HepG2 (cell line): Measurements from ENCODE around the gene MDFIC. TPM values are rescaled to one million over a fixed set of nuclear protein-coding genes. Genes with fewer than 3 reads are reported as not detected.

Experiments
- ATAC-seq: fragments of 200-7000 bp; cut with Tn5 transposase; 3 replicates; pipeline ENCODE4 v1.9.1; 2020; ENCODE audit warnings: mild to moderate bottlenecking, moderate library complexity
- BruUV-seq: library from RNA; stranded (reverse); fragments of 400-500 nt; replicated peaks from 2 replicates; lab custom pipeline; 2021; lab: Mats Ljungman, UMichigan
- CTCF ChIA-PET: fragments of 300-600 bp; formaldehyde crosslinking; extraction: SDS; loops from one replicate; lab custom pipeline; 2021; ENCODE audit warnings: low total read pairs, inconsistent platforms, low intra/inter-chr PET ratio; lab: Yijun Ruan, JAX
- POLR2A ChIA-PET: fragments of 350-600 bp; sonication (Branson Sonifier 250); formaldehyde crosslinking; loops from one replicate; lab custom pipeline; 2020; ENCODE audit warnings: antibody characterized with exemption, inconsistent platforms; lab: Yijun Ruan, JAX
- DNase-seq: peaks from one replicate; pipeline ENCODE4 v3.0.0-alpha.2; 2015; ENCODE audit warnings: low spot score
- FAIRE-seq: peaks from 3 replicates; lab custom pipeline; 2011; peaks lifted over from hg19 to GRCh38; lab: Jason Lieb, UNC
- H2AFZ ChIP-seq: one replicate; pipeline ENCODE4 v1.6.1; 2011; ENCODE audit warnings: low read length, inconsistent platforms
- H3K27ac ChIP-seq: fragments of 300-600 bp; 3 replicates; pipeline ENCODE4 v1.8.0; 2011; ENCODE audit warnings: mixed run types, mild to moderate bottlenecking, mixed read lengths, low read length, inconsistent platforms; ENCODE audit not compliant: insufficient read depth; ENCODE audit errors: extremely low read length
- H3K27me3 ChIP-seq, 2 experiments: fragments of 200-600 bp in 1 of 2; 2 replicates in 1 of 2; 3 replicates in 1 of 2; pipeline versions ENCODE4 v1.6.0 to v1.8.0; 2011; ENCODE audit warnings: low read length in 2 of 2, mild to moderate bottlenecking in 2 of 2, moderate library complexity in 2 of 2, inconsistent platforms in 1 of 2; ENCODE audit not compliant: insufficient read depth in 2 of 2, control insufficient read depth in 1 of 2
- H3K36me3 ChIP-seq, 2 experiments: fragments of 200-600 bp in 1 of 2; replicated peaks in 1 of 2; 2 replicates in 1 of 2; 3 replicates in 1 of 2; pipeline versions ENCODE4 v1.5.1 to v1.8.0; 2011; ENCODE audit warnings: low read length in 2 of 2, inconsistent platforms in 1 of 2; ENCODE audit not compliant: insufficient read depth in 2 of 2, control insufficient read depth in 1 of 2
- H3K4me1 ChIP-seq: 2 replicates; pipeline ENCODE4 v1.5.1; 2012; ENCODE audit warnings: low read length, inconsistent platforms; ENCODE audit not compliant: insufficient read depth
- H3K4me2 ChIP-seq: 2 replicates; pipeline ENCODE4 v1.6.0; 2011; ENCODE audit warnings: low read depth, low read length, inconsistent platforms
- H3K4me3 ChIP-seq, 3 experiments: fragments of 200-600 bp in 1 of 3; sonication (generic), shearing (Covaris generic) in 1 of 3; replicated peaks in 1 of 3; 2 replicates each; pipeline ENCODE4 v1.5.1; 2011 to 2016; ENCODE audit warnings: low read length in 3 of 3, inconsistent platforms in 2 of 3, low read depth in 2 of 3, mild to moderate bottlenecking in 2 of 3, control low read depth in 1 of 3, mixed read lengths in 1 of 3; ENCODE audit not compliant: insufficient read depth in 1 of 3
- H3K79me2 ChIP-seq: one replicate; pipeline ENCODE4 v1.6.1; 2011; ENCODE audit warnings: low read length, inconsistent platforms; ENCODE audit not compliant: insufficient read depth
- H3K9ac ChIP-seq: 2 replicates; pipeline ENCODE4 v1.6.0; 2011; ENCODE audit warnings: mild to moderate bottlenecking, low read depth, low read length, inconsistent platforms; ENCODE audit not compliant: insufficient read depth
- H3K9me3 ChIP-seq: 2 replicates; pipeline ENCODE4 v1.5.1; 2012; ENCODE audit warnings: mild to moderate bottlenecking, low read length
- H4K20me1 ChIP-seq: 2 replicates; pipeline ENCODE4 v1.6.0; 2011; ENCODE audit warnings: inconsistent platforms, mild to moderate bottlenecking, low read length, moderate library complexity; ENCODE audit not compliant: insufficient read depth
- CREB1 ChIP-seq, 2 experiments: fragments of 450-650 bp in 1 of 2; IDR thresholded peaks; 2 replicates each; pipeline ENCODE4 v1.6.1; 2016 to 2017; ENCODE audit warnings: control low read depth in 1 of 2, mild to moderate bottlenecking in 1 of 2, missing compliant biosample characterization in 1 of 2, missing genetic modification characterization in 1 of 2
- FOSL2 ChIP-seq: sonication (generic); formaldehyde crosslinking; IDR thresholded peaks from 2 replicates; pipeline ENCODE4 v1.4.0; 2020; ENCODE audit warnings: missing genetic modification reagents
- KDM4B ChIP-seq: sonication (generic); formaldehyde crosslinking; IDR thresholded peaks from 2 replicates; pipeline ENCODE4 v1.4.0; 2020; ENCODE audit warnings: missing genetic modification reagents
- SRSF1 ChIP-seq: fragments of 200-400 bp; formaldehyde crosslinking; optimal IDR thresholded peaks from 2 replicates; pipeline ENCODE3; 2017; ENCODE audit warnings: mild to moderate bottlenecking, low read depth, low read length, moderate library complexity
- ZKSCAN5 ChIP-seq: sonication (generic); formaldehyde crosslinking; IDR thresholded peaks from 2 replicates; pipeline ENCODE4 v1.5.1; 2020; ENCODE audit warnings: mild to moderate bottlenecking, missing genetic modification reagents
- ZNF614 ChIP-seq: IDR thresholded peaks from 2 replicates; pipeline ENCODE4 v1.6.1; 2018; ENCODE audit warnings: missing biosample characterization, missing genetic modification reagents, inconsistent platforms, borderline replicate concordance
- ZNF781 ChIP-seq: sonication (generic); formaldehyde crosslinking; IDR thresholded peaks from 2 replicates; pipeline ENCODE4 v1.5.1; 2020; ENCODE audit warnings: borderline replicate concordance, mild to moderate bottlenecking, missing genetic modification reagents; ENCODE audit errors: not compliant biosample characterization
- WGBS: methylation state at CpG from one replicate; pipeline ENCODE4 v1.1.6; 2017; ENCODE audit warnings: low lambda C conversion rate; 5-methylcytosine and 5-hydroxymethylcytosine counted together
- in situ Hi-C: cut with HindIII; loops from 2 replicates; pipeline ENCODE4 v1.10.0; 2017; ENCODE audit warnings: low pct_unique_long_range_greater_than_20kb; ENCODE audit not compliant: extremely low pct_ligation_motif_present
- intact Hi-C: fragments of 100-400 bp; cut with micrococcal nuclease; formaldehyde crosslinking; loops from one replicate; pipeline ENCODE4 v1.10.0; 2022; ENCODE audit not compliant: unreplicated experiment
- polyA plus RNA-seq, 8 experiments: library from polyadenylated mRNA; depleted of rRNA in 3 of 8; stranded (reverse) in 7 of 8; unstranded in 1 of 8; fragments of >200 nt; fragmentation: Illumina TruSeq in 4 of 8; extraction: Trizol in 4 of 8; gene quantifications; 2 replicates each; pipeline versions ENCODE4 v1.2.1 to v1.2.3, GENCODE V29; 2011 to 2016; ENCODE audit warnings: low read depth in 4 of 8, missing spikeins in 1 of 8, mixed read lengths in 1 of 8; ENCODE audit not compliant: insufficient read depth in 1 of 8
- total RNA-seq, 5 experiments: library from RNA; depleted of rRNA; stranded (reverse); fragments of >200 nt; fragmentation: Illumina TruSeq; extraction: Trizol; gene quantifications; 2 replicates each; pipeline ENCODE4 v1.2.3, GENCODE V29; 2016; ENCODE audit warnings: low read depth in 1 of 5
- TF ChIP-seq, protein P1 (sequence below): sonication (generic); formaldehyde crosslinking; IDR thresholded peaks from 2 replicates; pipeline ENCODE4 v1.4.0; 2020; ENCODE audit warnings: missing genetic modification reagents, mild to moderate bottlenecking, borderline replicate concordance
- TF ChIP-seq, protein P2 (sequence below): sonication (generic); formaldehyde crosslinking; IDR thresholded peaks from 2 replicates; pipeline ENCODE4 v1.8.0; 2022; ENCODE audit warnings: mild to moderate bottlenecking, missing genetic modification reagents, moderate library complexity
- TF ChIP-seq, protein P3 (sequence below): sonication (generic); formaldehyde crosslinking; IDR thresholded peaks from 2 replicates; pipeline ENCODE4 v1.5.0; 2020; ENCODE audit warnings: missing genetic modification reagents

The MDFIC gene
- total and polyA plus RNA-seq, 2 of the 13 experiments (the other 11 are each of a cell fraction or from before 2014, with no cell fraction given) = 0.13 TPM; not detected in 1

DNA sequence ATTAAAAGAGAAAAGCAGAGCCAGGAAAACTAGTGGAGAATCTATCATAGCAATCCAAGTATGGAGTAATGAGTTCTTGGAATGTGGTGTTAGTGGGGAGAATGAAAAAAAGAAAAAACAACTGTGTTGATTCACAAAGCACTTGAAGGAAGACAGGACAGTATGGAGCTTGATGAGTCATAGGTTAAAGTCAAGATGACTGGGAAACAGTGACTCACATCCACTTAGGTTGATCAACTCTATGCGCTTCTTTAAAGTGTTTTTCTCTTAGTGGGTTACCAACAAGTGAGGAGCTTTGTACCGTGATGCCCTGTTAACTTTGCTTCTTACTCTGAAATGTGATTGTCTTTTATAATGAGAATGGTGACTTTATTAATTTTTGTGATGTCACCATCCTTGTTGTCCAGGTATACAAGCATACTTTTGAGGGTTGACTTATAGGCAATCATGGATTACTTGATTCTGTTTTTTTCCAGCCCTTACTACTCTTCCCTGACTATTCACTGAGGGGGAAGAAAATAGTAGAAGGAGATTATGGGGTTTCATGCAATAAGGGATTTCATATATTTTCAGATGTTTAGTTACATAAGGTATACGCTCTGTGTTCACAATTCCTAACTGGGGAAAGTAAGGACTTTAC is 32.1 kb upstream of the MDFIC start:
- H3K9ac ChIP-seq = no peak overlapping the region
- H3K4me2 ChIP-seq = no peak overlapping the region
- H3K4me3 ChIP-seq = no peak overlapping the region
- H3K79me2 ChIP-seq = no peaks in the 10 kb centered on the region
- H3K27ac ChIP-seq = no peak overlapping the region
- no peaks in the 10 kb centered on the region for H3K9me3 ChIP-seq
- H3K4me1 ChIP-seq = no peaks in the 10 kb centered on the region
- 15% methylated on average over 3 of the region's 3 CpGs for WGBS
- no peak overlapping the region for H2AFZ ChIP-seq
- TF ChIP-seq CREB1 (IDR thresholded peaks at IDR 0.05) (peak; percentile 69), CREB1 (CRISPR knock-in tag; IDR thresholded peaks at IDR 0.05) (no peak), ZKSCAN5 (CRISPR knock-in tag) (no peak), FOSL2 (CRISPR knock-in tag) (0 out of 2 replicates have a peak, but pooled peaks have one; percentile 37)
- in situ Hi-C loops (no loop called here), intact Hi-C loops (no loop called here)
- FAIRE-seq = no peak
- H3K36me3 ChIP-seq = no peaks in the 10 kb centered on the region
- no peaks in the 10 kb centered on the region for H4K20me1 ChIP-seq
- BruUV-seq = no TSS peak
- ChIA-PET POLR2A (no interaction called here), CTCF (no interaction called here)
- H3K27me3 ChIP-seq = no peaks in the 10 kb centered on the region
- DNase-seq = peak; percentile 1
- no peak for ATAC-seq

DNA sequence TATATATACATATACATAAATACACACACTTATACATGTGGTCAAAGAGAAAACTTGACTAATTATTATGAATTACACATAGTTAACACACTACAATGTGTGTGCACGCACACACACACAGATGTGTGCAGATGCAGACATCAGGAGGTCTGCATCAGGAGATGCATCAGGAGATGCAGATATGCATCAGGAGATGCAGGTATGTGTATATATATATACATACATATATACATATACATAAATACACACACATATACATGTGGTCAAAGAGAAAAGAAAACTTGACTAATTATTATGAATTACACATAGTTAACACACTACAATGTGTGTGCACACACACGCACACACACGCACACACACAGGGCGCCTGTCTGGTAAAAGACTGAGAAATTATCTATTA is 31.3 kb upstream of the MDFIC start:
- H4K20me1 ChIP-seq = no peaks in the 10 kb centered on the region
- in situ Hi-C loops (no loop called here), intact Hi-C loops (no loop called here)
- WGBS = 22% methylated on average over 4 of the region's 4 CpGs
- no peaks in the 10 kb centered on the region for H3K4me1 ChIP-seq
- no peaks in the 10 kb centered on the region for H3K79me2 ChIP-seq
- H2AFZ ChIP-seq = no peak overlapping the region
- no peaks in the 10 kb centered on the region for H3K9me3 ChIP-seq
- no peak overlapping the region for H3K4me3 ChIP-seq
- no peak overlapping the region for H3K9ac ChIP-seq
- POLR2A ChIA-PET = no interaction called here
- H3K4me2 ChIP-seq = no peak overlapping the region
- no peak overlapping the region for H3K27ac ChIP-seq
- FAIRE-seq (no peak), ATAC-seq (no peak), DNase-seq (no peak)
- no peaks in the 10 kb centered on the region for H3K27me3 ChIP-seq
- H3K36me3 ChIP-seq = no peaks in the 10 kb centered on the region
- BruUV-seq = no TSS peak
- CTCF ChIA-PET = no interaction called here
- TF ChIP-seq ZNF781 (CRISPR knock-in tag) (no peak), ZNF614 (CRISPR knock-in tag) (no peak), SRSF1 (no peak), KDM4B (CRISPR knock-in tag) (no peak)
- TF ChIP-seq, protein P1, sequence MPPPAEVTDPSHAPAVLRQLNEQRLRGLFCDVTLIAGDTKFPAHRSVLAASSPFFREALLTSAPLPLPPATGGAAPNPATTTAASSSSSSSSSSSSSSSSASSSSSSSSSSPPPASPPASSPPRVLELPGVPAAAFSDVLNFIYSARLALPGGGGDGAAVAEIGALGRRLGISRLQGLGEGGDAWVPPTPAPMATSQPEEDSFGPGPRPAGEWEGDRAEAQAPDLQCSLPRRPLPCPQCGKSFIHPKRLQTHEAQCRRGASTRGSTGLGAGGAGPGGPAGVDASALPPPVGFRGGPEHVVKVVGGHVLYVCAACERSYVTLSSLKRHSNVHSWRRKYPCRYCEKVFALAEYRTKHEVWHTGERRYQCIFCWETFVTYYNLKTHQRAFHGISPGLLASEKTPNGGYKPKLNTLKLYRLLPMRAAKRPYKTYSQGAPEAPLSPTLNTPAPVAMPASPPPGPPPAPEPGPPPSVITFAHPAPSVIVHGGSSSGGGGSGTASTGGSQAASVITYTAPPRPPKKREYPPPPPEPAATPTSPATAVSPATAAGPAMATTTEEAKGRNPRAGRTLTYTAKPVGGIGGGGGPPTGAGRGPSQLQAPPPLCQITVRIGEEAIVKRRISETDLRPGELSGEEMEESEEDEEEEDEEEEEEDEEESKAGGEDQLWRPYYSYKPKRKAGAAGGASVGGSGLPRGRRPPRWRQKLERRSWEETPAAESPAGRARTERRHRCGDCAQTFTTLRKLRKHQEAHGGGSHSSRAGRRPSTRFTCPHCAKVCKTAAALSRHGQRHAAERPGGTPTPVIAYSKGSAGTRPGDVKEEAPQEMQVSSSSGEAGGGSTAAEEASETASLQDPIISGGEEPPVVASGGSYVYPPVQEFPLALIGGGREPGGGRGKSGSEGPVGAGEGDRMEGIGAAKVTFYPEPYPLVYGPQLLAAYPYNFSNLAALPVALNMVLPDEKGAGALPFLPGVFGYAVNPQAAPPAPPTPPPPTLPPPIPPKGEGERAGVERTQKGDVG (CRISPR knock-in tag) = no peak
- TF ChIP-seq, protein P2, sequence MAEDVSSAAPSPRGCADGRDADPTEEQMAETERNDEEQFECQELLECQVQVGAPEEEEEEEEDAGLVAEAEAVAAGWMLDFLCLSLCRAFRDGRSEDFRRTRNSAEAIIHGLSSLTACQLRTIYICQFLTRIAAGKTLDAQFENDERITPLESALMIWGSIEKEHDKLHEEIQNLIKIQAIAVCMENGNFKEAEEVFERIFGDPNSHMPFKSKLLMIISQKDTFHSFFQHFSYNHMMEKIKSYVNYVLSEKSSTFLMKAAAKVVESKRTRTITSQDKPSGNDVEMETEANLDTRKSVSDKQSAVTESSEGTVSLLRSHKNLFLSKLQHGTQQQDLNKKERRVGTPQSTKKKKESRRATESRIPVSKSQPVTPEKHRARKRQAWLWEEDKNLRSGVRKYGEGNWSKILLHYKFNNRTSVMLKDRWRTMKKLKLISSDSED (CRISPR knock-in tag) = no peak
- TF ChIP-seq, protein P3, sequence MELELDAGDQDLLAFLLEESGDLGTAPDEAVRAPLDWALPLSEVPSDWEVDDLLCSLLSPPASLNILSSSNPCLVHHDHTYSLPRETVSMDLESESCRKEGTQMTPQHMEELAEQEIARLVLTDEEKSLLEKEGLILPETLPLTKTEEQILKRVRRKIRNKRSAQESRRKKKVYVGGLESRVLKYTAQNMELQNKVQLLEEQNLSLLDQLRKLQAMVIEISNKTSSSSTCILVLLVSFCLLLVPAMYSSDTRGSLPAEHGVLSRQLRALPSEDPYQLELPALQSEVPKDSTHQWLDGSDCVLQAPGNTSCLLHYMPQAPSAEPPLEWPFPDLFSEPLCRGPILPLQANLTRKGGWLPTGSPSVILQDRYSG = no peak
